GM20431 (cell line): Measurements from ENCODE around the gene PHACTR2.

Experiments used
- in situ Hi-C: fragments of 300-500 bp; cut with MseI, MboI; formaldehyde crosslinking; loops from one replicate; pipeline ENCODE4 v1.15.0; 2020; ENCODE audit warnings: low sequenced_read_pairs; ENCODE audit not compliant: unreplicated experiment

Gene PHACTR2

GRCh38 chr6:143802833-143803565 lies 125.2 kb downstream of the PHACTR2 start:
- in situ Hi-C loops = no loop called here

GRCh38 chr6:143803769-143804568 lies 126.2 kb downstream of the PHACTR2 start:
- in situ Hi-C loops = no loop called here

GRCh38 chr6:143804835-143805239 lies 127.1 kb downstream of the PHACTR2 start:
- in situ Hi-C loops = no loop called here

- in situ Hi-C loops = no loop called here
Measured at GRCh38 chr6:143806282-143807102, 128.7 kb downstream of the PHACTR2 start.

- in situ Hi-C loops = no loop called here
Measured at GRCh38 chr6:143807103-143807772, 129.5 kb downstream of the PHACTR2 start.

GRCh38 chr6:143810745-143811144 lies 133.0 kb downstream of the PHACTR2 start:
- in situ Hi-C loops = no loop called here

- in situ Hi-C loops = no loop called here
Measured at GRCh38 chr6:143811501-143812157, 133.9 kb downstream of the PHACTR2 start.

GRCh38 chr6:143817621-143818020 lies 139.9 kb downstream of the PHACTR2 start:
- in situ Hi-C loops = no loop called here

- in situ Hi-C loops = no loop called here
Measured at GRCh38 chr6:143821359-143821758, 143.6 kb downstream of the PHACTR2 start.

- in situ Hi-C loops = no loop called here
Measured at GRCh38 chr6:143822584-143823024, 144.8 kb downstream of the PHACTR2 start.

GRCh38 chr6:143823548-143823947 lies 145.8 kb downstream of the PHACTR2 start:
- in situ Hi-C loops = no loop called here

- in situ Hi-C loops = no loop called here
Measured at GRCh38 chr6:143828572-143828971, 150.8 kb downstream of the PHACTR2 start.

GRCh38 chr6:143836150-143836549 lies 158.4 kb downstream of the PHACTR2 start:
- in situ Hi-C loops = no loop called here

- in situ Hi-C loops = no loop called here
Measured at GRCh38 chr6:143838395-143838794, 160.6 kb downstream of the PHACTR2 start.

- in situ Hi-C loops = no loop called here
Measured at GRCh38 chr6:143839196-143839595, 161.4 kb downstream of the PHACTR2 start.

- in situ Hi-C loops = no loop called here
Measured at GRCh38 chr6:143840595-143841265, 163.0 kb downstream of the PHACTR2 start.

GRCh38 chr6:143842461-143842901 lies 164.7 kb downstream of the PHACTR2 start:
- in situ Hi-C loops = no loop called here

- in situ Hi-C loops = no loop called here
Measured at GRCh38 chr6:143842902-143843676, 165.3 kb downstream of the PHACTR2 start, which contains the start of gene LTV1. LTV1 (plus strand) TSS chr6:143843338; CDS start chr6:143843478, 140 bp downstream.
